HG02798 (cell line): ENCODE measurements around the gene SAMD10.
A peak's percentile ranks its signal among the peaks of the same experiment; 100 is the strongest.
"Not testable (repeated sequence)": the region's sequence is repeated elsewhere in the genome, so short reads cannot be mapped to it uniquely, and the experiment has no call there.

Source experiments
- ATAC-seq: cut with Tn5 transposase; IDR thresholded peaks from one replicate; pipeline ENCODE4 v1.9.1; 2021; ENCODE audit warnings: mild to moderate bottlenecking; ENCODE audit not compliant: unreplicated experiment, poor library complexity

SAMD10 gene

DNA sequence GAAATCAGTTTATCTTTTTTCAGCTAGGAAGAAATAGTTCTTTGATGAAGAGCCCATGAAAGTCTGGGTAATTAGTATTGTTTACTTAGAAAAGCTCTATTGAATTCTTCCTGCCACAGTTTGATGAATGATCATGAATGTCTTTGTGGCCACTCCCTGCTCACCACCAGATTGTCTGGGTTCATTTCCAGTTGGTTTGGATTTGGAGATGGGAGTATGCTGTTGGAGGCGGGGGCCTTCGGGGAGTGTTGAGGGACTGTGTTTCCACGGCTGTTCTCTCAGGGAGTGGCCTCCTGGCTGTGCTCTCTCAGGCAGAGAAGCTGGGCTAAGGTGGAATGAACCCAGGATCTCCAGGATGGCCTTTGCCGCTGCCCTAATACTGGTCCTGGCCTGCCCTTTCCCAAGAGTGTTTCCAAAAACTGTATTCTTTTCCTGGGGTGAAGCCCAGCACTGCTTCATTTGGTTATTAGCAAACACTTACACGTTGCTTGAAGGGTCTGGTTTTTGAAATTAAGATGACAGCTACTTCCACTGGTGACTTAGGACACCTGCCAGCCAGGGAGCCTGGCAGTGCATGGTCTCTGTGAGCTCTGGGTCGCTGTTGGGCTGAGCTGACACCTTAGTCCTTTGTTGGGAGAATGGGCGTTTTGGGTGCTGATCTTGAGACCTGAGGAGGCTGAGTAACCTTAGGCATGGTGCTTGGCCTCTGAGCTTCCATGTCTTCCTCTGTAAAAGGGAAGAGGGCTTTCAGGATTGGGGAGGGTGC, 24.7 kb upstream of the SAMD10 start:
- no peak for ATAC-seq

DNA sequence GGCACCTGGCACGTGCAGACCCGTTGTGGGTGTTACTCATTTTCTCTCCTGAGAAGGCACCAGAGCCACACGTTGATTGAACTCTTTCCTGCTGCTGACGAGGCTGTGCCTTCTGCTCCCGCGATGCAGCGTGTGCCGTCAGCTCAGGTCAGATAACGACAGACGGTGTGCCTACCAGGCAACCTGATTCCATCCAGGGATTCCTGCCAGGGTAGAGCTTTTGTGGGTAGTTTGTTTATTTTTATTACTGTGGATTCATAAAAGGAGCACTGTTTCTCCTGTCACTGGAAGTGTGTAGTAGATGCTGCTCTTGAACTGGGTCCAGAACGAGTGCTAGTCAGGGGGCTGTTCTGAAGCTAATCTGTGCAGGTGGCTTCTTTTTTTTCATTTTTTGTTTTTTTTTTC, 22.2 kb upstream of the SAMD10 start:
- ATAC-seq, result no peak

DNA sequence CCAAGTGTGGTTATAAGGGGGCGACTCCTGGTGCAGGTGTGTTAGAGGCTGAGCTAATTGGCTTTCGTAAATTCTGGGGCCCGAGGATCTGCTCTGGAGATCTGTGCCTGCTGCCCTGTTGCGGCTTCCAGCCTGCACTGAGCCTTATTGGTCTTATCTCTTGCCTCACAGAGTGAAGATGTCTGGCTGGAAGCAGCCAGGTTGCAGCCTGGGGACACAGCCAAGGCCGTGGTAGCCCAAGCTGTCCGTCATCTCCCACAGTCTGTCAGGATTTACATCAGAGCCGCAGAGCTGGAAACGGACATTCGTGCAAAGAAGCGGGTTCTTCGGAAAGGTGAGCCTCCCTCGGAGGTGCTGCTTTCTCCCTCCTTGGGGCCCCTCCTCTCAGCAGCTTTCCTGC, 21.5 kb upstream of the SAMD10 start:
- ATAC-seq, result no peak

DNA sequence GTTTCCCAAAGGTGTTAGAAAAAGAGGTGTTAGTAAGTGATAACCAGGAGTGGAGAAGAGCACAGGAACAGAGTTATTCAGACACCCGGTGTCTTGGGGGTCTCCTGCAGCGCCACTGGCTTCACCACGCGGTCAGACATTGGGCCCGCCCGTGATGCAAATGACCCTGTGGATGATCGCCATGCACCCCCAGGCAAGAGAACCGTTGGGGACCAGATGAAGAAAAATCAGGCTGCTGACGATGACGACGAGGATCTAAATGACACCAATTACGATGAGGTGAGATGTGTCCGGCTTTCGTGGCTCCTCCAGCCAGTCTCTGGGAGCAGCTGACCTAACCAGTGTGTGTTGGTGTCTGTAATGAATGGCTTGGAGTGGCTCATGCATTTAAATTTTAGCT, 3.5 kb upstream of the SAMD10 start:
- no peak for ATAC-seq

DNA sequence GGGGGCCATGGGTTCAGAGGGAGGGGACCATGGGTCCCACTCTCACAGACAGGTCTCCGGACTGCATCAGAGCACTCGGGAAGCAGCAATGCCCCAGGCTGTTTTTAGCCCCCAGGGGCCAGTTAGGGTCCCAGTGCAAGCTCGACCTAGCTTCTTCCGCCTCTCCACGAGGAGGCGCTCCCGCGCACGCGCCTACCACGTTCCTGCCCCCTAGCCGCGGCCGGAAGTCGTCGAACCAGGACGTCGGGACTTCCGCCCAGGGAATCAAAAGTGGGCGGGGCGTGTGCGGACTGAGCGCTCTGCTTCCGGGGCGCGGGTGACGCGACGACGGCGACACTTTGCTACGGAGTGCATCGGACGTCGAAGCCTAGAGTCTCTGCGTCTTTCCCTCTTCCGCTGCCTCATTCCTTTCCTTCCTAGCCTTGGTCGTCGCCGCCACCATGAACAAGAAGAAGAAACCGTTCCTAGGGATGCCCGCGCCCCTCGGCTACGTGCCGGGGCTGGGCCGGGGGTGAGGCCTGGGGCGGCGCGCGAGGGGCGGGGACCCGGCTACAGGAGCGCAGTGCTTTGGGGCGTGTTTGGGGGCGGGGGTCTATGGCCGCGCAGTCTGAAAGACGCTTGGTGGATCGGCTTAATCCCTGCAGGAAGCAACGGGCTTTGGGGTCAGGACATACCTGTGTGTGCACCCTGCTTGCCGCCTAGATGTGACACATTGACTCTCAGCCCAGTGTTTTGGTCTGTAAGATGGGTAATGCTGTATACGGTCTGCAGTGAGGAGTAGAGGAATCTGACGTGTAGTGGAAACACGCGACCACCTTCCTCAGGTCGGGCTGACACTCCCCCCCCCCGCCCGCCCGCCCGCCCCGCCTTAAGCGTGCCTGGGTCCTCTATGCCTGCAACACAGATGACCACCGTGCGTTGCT, 1.6 kb upstream of the SAMD10 start, which contains the start of gene PRPF6:
TSS of gene PRPF6 (plus strand) at position 327 of the 923 bp plus-strand sequence. CDS start at position 441, 114 bp downstream.
- peak; percentile 74 for ATAC-seq

DNA sequence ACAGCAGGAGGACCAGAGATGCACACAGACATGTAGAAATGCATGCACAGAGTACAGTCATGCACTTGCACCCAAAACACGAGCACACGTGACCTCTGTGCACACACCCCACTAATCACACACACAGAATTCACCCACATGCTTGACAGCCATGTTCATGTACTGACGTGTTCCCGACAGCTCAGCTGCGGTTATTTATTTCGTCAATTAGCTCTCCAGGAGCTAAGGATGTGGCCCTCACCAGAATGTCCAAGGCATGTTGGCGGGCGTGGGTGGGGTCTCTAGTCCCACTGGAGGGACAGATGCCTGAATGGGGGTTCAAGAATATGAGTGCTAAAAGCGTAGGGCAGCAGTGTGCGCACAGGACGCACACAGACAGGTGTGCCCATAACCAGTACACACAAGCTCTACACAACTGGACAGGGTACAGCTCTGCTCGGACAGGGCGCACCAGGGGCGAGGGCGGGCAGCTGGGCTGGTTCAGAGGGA, 919 bp upstream of the SAMD10 start:
- no peak for ATAC-seq

DNA sequence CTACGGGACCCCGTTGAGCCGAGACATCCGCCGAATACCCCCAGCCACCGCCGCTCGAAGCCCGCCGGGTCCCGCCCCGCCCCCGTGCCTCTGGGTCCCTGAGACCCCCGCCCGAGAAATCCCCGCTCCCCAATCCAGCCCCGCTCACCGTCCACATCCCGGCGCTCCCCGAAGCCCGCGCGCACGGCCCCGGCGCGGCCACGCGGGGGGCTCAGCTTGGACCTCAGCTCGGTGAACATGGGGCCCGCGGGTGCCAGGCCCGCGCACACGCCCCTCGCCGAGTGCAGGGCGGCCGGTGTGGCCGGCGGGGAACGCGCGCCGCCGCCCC, 249 bp downstream of the SAMD10 start:
- ATAC-seq, result no peak

DNA sequence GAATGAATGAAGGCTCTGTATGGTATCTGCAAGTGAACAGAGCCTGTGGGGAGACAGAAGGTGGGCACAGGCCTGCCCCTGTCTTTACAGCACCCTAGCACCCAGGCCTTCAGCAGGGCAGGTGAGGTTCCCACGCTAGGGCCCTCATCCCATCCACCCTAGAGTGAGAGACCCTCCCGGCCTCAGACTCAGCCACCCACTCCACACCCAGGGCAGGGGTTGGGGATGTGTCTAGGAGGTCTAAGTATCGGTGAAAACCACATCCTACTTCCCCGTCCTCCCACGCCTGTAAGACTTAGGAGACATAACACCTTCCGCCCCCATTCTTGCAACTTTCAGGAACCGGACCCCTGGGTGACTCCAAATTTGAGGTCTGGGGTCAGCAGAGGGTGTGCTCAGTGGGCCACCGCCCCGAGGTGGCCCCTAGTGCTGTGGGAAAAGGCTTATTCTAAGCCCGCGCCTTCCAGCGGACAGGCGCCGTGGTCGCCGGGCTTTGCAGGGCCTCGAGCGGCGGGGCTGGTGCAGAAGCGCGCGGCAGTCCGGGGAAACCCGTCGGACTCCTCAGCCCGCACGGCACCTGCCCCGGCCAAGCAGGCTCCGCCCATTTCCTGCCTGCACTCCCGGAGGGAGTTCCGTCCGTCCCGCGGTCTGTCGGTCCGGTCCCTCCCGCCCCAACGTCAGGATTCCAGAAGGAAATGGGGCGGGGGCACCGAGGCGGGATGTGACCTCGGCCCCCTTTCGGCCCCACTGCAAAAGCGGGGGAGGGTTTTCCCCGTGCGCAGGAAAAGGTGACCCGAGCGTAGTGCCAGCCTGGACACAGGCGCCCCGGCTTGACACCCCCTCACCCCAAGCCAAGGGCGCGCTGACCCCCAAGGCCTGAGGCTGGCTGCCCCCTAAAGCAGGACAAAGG, 868 bp downstream of the SAMD10 start:
- peak; percentile 44 for ATAC-seq

DNA sequence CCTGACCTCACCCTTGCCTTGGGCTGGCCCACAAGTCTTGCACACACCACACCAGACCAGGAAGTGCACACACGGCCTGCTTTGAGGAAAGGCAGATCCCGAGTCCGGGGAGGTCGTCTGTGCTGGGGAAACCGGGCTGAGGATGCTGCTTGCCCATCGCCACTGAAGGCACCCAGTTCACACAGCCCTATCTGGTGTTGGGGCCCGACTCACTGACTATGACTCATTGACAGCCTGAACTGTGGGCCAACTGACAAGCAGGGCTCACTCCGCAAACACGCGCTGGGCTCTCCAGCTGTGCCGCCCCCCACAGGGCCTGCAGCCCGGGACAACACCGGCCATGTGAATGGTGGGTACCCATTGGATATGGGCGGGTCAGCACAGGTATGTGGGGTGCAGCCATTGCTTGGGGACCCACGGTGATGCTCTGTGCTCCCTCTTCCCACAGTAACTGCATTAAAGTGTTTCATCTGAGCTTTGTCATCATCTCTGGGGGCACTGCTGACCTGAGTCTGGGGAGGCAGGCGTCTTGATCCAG, 1.6 kb downstream of the SAMD10 start:
- ATAC-seq, result no peak

DNA sequence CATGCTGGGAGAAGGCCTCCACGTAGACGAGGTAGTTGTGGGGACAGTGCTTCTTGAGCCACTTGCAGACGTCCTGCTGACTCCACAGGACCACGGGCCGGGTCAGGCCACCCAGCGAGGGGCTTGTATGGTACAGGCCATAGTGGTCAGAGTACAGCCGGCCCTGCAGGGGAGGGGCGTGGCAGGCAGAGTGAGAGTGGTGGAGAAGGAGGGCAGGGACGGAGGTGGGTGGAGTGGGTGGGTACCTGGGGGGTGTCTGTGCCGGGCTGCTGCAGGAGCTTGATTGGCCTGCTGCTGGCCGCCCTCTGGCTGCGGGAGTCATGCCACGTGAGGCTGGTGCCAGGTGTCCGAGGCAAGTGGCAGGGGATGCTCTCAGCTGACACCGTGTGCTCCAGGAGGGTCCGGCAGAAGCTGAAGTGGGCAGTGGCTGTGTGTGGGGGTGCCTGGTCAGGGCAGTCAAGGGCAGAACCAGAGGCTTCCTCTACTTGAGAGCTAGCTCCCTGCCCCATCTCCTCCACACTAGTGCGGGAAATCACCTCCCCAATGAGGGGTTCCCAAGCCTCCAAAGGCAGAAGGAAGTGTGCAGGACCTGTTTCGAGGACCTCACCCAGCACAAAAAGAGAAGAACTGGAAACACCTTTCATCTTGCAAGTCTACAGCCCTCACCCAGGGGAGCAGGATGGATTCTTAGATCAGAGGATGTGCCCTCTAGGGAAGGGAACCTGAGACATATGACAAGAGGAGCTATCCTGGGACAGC, 2.3 kb downstream of the SAMD10 start:
- ATAC-seq, result no peak

DNA sequence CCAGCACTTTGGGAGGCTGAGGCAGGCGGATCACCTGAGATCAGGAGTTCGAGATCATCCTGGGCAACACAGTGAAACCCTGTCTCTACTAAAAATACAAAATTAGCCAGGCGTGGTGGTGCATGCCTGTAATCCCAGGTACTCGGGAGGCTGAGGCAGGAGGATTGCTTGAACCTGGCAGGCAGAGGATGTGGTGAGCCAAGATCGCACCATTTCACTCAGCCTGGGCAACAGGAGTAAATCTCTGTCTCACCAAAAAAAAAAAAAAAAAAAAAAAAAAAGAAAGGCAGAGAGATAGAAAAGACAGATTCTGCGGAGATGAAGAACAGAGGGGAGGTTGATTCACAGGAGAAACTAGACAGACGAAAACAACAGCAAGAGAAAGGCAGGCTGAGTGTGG, 2.9 kb downstream of the SAMD10 start:
- not testable (repeated sequence) for ATAC-seq

DNA sequence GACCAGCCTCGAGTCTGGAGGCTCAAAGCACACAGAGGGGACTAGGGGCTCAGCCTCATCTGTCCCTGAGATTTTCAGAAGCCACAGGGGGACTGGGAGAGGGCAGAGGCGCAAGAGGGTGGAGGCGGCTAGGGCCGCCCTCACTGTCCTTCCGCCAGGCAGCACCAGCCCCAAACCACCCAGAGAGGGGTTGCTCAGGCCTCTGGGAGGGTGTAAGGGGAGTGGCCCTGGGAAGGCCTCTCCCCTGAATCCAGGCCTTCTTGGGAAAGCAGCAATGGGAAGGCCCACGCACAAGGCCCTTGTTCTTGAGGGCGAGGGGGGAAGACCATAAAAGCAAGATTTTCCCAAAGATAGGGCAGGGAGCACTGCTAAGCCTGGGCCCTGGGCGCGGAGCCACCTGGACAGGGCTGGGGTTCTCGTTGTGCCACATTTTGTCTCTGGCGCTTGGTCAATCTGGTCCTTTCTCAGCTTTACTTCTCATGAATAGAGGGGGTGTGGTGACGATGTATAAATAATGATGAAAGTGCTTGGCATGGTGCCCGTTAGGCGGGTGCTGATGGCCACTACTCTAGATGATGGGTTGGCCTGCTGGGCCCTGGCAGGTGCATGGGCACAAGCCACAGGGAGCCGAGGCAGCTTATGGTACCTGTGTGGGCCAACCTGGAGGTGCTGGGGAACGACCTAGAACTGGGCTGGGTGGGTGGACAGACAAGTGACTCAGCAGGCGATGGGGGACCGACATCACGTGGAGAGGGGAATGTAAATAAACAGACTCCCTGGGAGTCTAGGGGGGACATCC, 4.8 kb downstream of the SAMD10 start:
- ATAC-seq, result no peak

DNA sequence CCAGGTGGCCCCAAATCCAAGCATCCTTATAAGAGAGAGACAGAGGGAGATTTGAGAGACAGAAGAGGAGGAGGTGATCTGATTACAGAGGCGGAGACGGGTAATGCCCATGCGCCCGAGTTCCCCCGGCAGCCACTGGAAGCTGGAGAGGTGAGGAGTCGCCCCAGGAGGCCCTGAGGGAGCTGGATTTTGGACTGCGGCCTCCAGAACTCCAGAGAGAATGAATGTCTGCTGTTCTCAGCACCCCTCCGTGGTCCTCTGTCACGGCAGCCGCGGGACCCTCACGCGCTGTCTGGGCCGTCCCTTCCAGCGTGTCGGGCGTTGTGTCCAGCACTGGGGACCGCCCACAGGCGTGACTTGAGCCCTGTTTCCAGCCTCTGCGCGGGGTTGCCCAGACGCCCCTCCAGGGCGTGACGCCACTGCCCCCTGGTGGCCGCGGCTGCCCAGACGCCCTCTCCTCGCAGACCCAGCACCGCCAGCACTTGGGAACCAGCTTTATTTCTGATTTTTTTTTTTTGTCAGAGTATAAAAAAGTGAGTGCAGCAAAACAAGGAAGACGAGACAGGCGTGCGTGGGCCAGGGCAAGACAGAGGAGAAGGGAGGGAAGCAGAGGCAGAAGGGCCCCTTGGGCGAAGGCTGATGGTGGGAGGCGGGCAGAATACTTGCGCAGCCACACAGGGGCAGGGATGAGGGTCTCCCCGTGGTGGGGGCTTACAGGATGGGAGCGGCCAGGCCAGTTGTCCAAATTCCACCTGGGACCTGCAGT, 5.6 kb downstream of the SAMD10 start:
- peak; percentile 46 for ATAC-seq

DNA sequence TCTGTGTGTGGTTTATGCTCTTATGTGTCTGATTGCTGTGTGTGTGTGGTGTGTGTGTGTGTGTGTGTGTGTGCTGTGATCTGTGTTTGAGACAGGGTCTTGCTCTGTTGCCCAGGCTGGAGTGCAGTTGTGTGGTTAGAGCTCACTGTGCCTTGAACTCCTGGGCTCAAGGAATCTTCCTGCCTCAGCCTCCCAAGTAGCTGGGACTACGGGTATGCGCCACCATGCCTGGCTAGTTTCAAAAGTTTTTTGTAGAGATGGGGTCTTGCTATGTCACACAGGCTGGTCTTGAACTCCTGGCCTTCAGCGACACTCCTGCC, 6.3 kb downstream of the SAMD10 start:
- no peak for ATAC-seq

DNA sequence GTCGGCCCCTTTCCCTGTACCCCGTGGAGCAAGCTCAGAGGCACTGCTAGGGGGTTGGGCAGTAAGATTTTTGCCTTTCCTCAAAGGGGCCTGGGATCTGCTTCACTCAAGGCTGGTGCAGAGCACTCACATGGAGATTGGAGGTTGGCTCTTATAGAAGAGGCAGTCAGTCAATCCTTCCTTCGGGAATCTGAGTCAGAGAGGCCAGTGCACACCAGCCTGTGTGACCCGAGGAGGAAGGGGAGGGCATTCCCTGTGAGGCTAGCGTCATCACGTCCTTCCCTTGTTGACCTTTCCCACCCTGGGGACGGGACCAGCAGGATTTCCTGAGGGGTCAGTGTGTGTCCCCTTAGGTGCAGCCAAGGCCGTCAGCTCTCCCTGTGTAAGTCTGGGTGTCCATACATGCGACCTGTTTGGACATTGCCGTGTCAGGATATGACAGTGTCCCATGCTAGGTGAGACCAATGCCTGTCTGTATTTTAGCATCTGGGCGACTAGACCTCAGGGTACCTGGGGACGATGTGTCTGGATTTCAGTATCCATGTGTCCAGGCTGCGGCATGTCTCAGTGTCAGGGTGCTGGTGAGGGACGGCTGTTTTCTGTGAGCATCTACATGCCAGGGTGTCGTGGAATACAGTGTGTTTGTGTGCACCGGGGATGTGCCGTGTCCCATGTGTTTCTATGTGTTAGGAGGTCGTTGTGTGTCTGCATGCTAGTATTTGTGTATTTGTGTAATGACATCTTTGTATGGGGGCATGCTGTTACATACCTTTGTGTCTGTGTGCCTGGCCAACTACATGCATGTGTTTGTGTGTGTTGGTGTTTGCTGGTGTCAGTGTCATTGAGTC, 6.9 kb downstream of the SAMD10 start:
- ATAC-seq, result no peak

DNA sequence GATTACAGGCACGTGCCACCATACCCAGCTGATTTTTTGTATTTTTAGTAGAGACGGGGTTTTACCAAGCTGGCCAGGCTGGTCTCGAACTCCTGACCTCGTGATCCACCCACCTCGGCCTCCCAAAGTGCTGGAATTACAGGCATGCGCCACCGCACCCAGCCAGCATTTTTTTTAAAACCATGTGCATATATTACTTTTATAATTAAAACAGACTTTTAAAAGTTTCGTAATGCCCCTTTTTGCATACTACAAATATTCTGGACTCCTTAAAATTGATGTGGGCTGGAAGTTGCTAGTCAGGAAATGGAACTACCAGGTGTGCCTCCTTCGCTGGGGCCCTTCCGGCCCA, 7.5 kb downstream of the SAMD10 start:
- not testable (repeated sequence) for ATAC-seq

DNA sequence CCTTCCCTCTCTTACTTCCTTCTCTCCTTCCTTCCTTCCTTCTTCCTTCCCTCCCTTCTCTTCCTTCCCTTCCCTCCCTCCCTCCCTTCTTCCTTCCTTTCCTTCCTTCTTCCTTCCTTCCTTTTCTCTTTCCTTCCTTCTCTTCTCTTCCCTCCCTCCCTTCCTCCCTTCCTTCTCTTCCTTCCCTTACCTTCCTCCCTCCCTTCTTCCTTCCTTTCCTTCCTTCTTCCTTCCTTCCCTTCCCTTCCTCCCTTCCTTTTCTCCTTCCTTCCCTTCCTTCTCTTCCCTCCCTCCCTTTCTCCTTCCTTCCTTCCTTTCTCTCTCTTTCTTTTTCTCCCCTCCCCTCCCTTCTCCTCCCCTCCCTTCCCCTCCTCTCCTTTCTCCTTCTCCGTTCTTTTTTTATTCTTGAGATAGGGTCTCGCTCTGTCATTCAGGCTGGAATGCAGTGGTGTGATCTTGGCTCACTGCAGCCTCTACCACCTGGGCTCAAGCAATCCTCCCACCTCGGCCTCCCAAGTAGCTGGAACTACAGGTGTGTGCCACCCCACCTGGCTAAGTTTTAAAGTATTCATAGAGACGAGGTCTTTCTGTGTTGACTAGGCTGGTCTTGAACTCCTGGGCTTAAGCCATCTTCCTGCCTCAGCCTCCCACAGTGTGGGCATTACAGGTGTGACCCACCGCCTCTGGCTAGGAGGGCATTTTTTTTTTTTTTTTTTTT, 8.6 kb downstream of the SAMD10 start:
- no peak for ATAC-seq
